ENCODE measurements around the gene ACSL6. TPM values are rescaled to one million over a fixed set of nuclear protein-coding genes. Genes with fewer than 3 reads are reported as not detected.

Gene ACSL6
- total RNA-seq, 1 donor from 2014 or later = 4.5 TPM

GRCh38 chr5:132002757-132003156, 8.7 kb downstream of the ACSL6 start:
- DNase-seq (ENCODE audit: low spot score) = no peak

GRCh38 chr5:132001647-132002561, 9.6 kb downstream of the ACSL6 start:
- intact Hi-C loops (cut with DNase I) = no loop called here
- DNase-seq (ENCODE audit: low spot score) = peak; percentile 82

More at GRCh38 chr5:132002757-132003156, 8.7 kb downstream of the ACSL6 start:
- intact Hi-C loops (cut with DNase I) = no loop called here

- intact Hi-C loops (cut with DNase I) = no loop called here
These were observed 10.6 kb downstream of the ACSL6 start for GRCh38 chr5:132000677-132001453.

GRCh38 chr5:132000241-132000490, 11.3 kb downstream of the ACSL6 start:
- intact Hi-C loops (cut with DNase I) = no loop called here
- no peak for DNase-seq (ENCODE audit: low spot score)

More at GRCh38 chr5:132000677-132001453, 10.6 kb downstream of the ACSL6 start:
- DNase-seq (ENCODE audit: low spot score) = no peak

- intact Hi-C loops (cut with DNase I) = no loop called here
- no peak for DNase-seq (ENCODE audit: low spot score)
These were observed 11.8 kb downstream of the ACSL6 start for GRCh38 chr5:131999441-132000240.

GRCh38 chr5:131999041-131999440, 12.4 kb downstream of the ACSL6 start:
- DNase-seq (ENCODE audit: low spot score) = no peak
- intact Hi-C loops (cut with DNase I) = no loop called here

- no peak for DNase-seq (ENCODE audit: low spot score)
These were observed 12.9 kb downstream of the ACSL6 start for GRCh38 chr5:131998431-131999040.

GRCh38 chr5:131997727-131998117, 13.7 kb downstream of the ACSL6 start:
- DNase-seq (ENCODE audit: low spot score) = no peak
- intact Hi-C loops (cut with DNase I) = no loop called here

More at GRCh38 chr5:131998431-131999040, 12.9 kb downstream of the ACSL6 start:
- intact Hi-C loops (cut with DNase I) = no loop called here

GRCh38 chr5:131997026-131997726, 14.3 kb downstream of the ACSL6 start:
- no peak for DNase-seq (ENCODE audit: low spot score)

GRCh38 chr5:131996210-131997025, 15.0 kb downstream of the ACSL6 start:
- DNase-seq (ENCODE audit: low spot score) = no peak
- intact Hi-C loops (cut with DNase I) = no loop called here

More at GRCh38 chr5:131997026-131997726, 14.3 kb downstream of the ACSL6 start:
- intact Hi-C loops (cut with DNase I) = no loop called here

- no peak for DNase-seq (ENCODE audit: low spot score)
These were observed 16.8 kb downstream of the ACSL6 start for GRCh38 chr5:131994533-131995226.

GRCh38 chr5:131994090-131994489, 17.4 kb downstream of the ACSL6 start:
- intact Hi-C loops (cut with DNase I) = no loop called here
- DNase-seq (ENCODE audit: low spot score) = no peak

More at GRCh38 chr5:131994533-131995226, 16.8 kb downstream of the ACSL6 start:
- intact Hi-C loops (cut with DNase I) = no loop called here

GRCh38 chr5:131993676-131994075, 17.8 kb downstream of the ACSL6 start:
- DNase-seq (ENCODE audit: low spot score) = no peak
- intact Hi-C loops (cut with DNase I) = no loop called here

GRCh38 chr5:131992370-131992769, 19.1 kb downstream of the ACSL6 start:
- intact Hi-C loops (cut with DNase I) = no loop called here
- DNase-seq (ENCODE audit: low spot score) = no peak

- intact Hi-C loops (cut with DNase I) = no loop called here
These were observed 19.7 kb downstream of the ACSL6 start for GRCh38 chr5:131991593-131992324.

GRCh38 chr5:131990716-131991115, 20.7 kb downstream of the ACSL6 start:
- intact Hi-C loops (cut with DNase I) = no loop called here
- DNase-seq (ENCODE audit: low spot score) = no peak

More at GRCh38 chr5:131991593-131992324, 19.7 kb downstream of the ACSL6 start:
- no peak for DNase-seq (ENCODE audit: low spot score)

- intact Hi-C loops (cut with DNase I) = no loop called here
- no peak for DNase-seq (ENCODE audit: low spot score)
These were observed 22.9 kb downstream of the ACSL6 start for GRCh38 chr5:131988601-131989000.
